Measurements from ENCODE around the gene ARHGEF28.

Gene ARHGEF28

DNA sequence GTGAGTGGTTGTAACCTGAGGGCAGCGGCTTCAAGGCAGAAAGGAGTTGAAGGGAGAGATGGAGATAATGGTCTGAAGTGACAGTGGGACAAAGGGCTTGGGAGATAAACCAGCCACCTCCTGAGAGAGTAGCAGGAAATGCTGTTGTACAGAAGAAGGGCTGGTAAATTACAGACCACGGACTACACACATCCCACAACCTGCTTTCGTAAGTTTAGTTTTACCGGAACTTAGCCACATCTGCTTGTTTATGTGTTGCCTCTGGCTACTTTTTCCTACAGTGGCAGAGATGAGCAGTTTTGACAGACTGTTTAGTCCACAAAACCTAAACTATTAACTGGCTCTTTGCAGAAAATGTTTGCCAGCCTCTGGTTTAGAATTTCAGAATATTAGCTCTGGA, 269.5 kb downstream of the ARHGEF28 start:
- DNase-seq (ENCODE audit: low read depth in 1 of 2, low spot score in 1 of 2): no peak

DNA sequence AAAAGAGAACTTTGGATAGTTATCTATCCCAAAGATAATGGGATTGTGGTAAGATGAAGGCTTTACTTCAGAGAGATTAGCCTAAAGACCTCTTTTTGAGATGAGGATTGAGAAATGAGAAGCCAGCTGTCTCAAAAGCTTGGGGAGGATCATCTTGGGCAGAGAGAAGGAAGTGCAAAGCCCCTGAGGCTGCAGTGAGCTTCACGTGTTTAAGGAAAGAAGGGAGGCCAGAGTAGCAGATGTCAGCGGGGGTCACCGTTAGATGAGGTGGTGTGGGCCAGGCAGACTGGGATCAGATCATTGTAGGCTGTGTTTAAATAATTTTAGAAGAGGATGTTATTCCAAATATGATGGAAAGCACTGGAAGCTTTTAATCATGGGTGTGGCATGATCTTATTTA, 270.1 kb downstream of the ARHGEF28 start:
- DNase-seq (ENCODE audit: low read depth in 1 of 2, low spot score in 1 of 2): no peak

DNA sequence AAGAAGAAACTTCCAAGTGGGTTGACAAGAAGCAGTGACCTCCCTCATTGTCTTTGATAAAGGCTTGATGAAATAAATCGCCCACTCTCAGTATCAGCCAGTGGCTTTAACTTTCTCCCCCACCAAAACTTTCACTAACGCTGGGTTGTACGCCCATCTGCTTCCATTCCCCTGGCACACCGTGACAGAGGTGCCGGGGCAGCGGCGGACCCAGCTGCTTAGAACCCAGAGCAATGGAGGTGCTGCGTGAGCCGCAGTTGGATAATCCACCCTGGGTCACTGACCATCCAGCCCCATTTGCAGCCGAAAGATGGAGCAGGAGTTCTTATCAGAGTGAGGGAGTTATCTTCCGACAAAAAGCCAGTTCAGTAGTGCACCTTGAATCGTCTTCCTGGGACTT, 270.7 kb downstream of the ARHGEF28 start:
- no peak for DNase-seq (ENCODE audit: low read depth in 1 of 2, low spot score in 1 of 2)

- DNase-seq (ENCODE audit: low read depth in 1 of 2, low spot score in 1 of 2): no peak
Observed at GRCh38 chr5:73897893-73898292, 271.9 kb downstream of the ARHGEF28 start.

DNA sequence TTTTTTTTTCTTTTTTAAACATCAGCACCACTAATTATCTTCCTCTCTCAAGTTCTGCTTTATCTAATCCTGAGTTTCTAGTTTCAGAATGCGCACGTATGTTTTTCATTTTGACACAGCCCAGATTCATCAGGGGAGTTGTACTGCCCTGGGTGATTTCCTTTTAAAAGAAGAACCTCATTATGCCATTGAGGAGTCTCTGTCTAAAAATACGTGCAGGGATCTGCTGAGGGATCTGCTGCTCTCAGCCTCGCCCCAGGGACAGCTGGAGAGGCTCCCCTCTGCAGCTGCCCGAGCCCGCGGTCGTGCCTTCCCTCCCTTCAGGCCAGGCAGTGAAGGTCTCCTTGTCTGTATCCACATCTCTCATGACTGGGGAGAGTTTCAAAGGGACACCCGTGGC, 273.1 kb downstream of the ARHGEF28 start:
- no peak for DNase-seq (ENCODE audit: low read depth in 1 of 2, low spot score in 1 of 2)

DNA sequence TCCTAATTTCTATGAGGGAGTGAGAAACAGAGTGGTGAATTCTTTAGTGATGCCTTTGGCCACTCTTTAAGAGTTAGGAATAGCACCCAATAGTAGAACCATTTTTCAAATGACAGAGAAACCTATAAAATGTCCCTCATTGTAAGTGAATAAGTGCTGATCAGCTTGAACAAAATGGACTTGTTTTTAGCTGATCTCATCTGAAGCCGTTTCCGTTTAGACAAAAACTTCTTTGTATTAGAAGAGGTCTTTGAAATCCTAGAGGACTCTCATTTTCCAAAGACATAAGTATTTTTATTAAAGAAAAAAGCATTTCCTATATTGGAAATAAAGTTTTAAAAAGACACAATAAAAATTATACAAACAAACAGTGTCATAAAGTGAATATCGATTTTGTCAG, 273.9 kb downstream of the ARHGEF28 start:
- DNase-seq (ENCODE audit: low read depth in 1 of 2, low spot score in 1 of 2): no peak

DNA sequence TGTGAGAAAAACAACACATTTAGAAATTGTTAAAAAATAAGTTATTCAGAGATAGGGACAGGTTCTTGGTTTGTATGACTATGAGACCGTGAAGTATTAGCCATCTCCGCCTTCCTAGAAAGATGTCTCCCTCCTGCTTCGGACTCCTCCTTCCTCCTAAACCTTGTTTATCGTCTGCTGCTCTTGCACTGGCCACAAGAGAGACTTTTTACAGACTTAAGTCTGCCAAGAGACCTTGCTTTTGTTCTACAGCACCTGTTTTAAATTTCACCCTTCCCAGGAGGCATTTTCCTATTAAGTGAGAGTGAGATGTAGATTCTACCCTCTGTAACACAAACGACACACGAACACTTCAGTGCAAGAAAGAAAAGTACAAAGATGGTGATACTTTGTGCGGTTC, 274.6 kb downstream of the ARHGEF28 start:
- no peak for DNase-seq (ENCODE audit: low read depth in 1 of 2, low spot score in 1 of 2)

DNA sequence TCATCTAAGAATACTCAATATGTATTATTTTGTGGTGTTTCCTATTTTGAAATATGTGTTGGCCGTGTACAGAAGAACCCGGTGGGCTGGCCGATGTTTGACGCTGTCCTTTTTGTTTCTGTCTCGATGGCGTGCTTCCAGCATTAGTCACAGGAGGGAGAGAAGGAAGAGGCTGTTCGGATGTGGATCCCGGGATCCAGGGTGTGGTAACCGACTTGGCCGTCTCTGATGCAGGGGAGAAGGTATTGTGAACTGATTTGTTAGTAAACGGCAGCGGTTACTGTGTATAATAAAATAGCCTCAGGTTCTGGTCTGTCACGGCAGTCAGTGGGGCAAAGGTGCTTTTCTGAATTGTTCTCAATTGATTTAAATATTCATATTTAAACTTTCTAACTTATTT, 275.0 kb downstream of the ARHGEF28 start:
- DNase-seq (ENCODE audit: low read depth in 1 of 2, low spot score in 1 of 2): no peak

DNA sequence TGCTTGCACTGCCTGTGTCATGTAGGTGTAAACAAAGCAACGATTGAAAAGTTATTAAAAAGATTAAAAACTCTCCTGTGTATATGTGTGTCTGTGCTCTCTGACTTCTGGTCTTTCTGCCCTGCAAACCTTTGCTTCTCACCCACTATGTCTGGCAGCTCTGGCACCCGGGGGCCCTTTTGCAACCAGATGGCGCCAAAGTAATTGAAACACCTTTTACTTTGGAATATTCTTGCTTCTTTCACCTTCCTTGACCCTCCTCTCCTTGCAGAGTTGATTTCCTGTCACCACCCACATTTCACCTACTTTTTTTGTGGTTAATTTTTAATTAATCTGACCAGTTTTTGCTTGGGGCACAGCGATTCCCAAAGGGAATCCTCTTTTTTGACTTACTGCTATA, 275.5 kb downstream of the ARHGEF28 start:
- no peak for DNase-seq (ENCODE audit: low read depth in 1 of 2, low spot score in 1 of 2)

DNA sequence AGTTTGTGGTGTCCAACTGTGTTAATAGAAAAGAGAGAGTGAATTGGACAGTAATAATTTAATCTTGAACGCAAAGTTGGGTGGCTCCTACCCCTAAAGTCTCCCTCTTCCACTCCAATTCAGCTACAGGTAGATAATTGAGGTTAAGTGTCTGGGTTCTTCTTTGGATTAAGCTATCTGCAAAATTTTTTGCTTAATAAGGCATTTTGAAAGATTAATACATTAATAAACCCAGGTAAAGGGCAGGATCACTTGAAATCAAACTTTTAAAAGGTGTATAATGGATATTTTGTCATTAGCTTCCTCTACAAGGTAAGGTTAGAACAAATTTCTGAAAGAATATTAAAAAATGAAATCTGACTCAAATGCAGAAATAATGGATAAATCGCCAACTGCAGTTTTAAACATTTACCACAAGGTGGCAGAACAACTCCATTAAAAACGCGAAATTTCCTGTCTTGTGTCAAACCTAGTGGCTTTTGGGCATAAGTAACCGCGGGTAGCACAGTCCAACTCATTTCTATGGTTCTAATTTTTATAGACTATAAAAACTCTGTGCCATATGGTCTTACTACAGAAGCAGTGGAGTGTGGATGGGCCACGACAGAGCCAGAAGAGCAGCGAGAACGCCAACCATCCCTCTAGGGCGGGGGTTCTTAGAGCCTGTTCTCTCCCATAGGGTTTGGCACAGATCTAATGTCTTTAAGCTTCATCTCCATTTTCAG, 276.5 kb downstream of the ARHGEF28 start:
- no peak for DNase-seq (ENCODE audit: low read depth in 1 of 2, low spot score in 1 of 2)

GRCh38 chr5:73903169-73903568, 277.2 kb downstream of the ARHGEF28 start:
- DNase-seq (ENCODE audit: low read depth in 1 of 2, low spot score in 1 of 2): no peak

- no peak for DNase-seq (ENCODE audit: low read depth in 1 of 2, low spot score in 1 of 2)
Observed at GRCh38 chr5:73906277-73906676, 280.3 kb downstream of the ARHGEF28 start.

GRCh38 chr5:73907164-73907563, 281.2 kb downstream of the ARHGEF28 start:
- DNase-seq (ENCODE audit: low read depth in 1 of 2, low spot score in 1 of 2): no peak

- no peak for DNase-seq (ENCODE audit: low read depth in 1 of 2, low spot score in 1 of 2)
Observed at GRCh38 chr5:73908395-73908794, 282.4 kb downstream of the ARHGEF28 start.

GRCh38 chr5:73908846-73909245, 282.9 kb downstream of the ARHGEF28 start:
- no peak for DNase-seq (ENCODE audit: low read depth in 1 of 2, low spot score in 1 of 2)

GRCh38 chr5:73909474-73909873, 283.5 kb downstream of the ARHGEF28 start:
- no peak for DNase-seq (ENCODE audit: low read depth in 1 of 2, low spot score in 1 of 2)

GRCh38 chr5:73911761-73912393, 285.9 kb downstream of the ARHGEF28 start:
- no peak for DNase-seq (ENCODE audit: low read depth in 1 of 2, low spot score in 1 of 2)

- DNase-seq (ENCODE audit: low read depth in 1 of 2, low spot score in 1 of 2): no peak
Observed at GRCh38 chr5:73912821-73913271, 286.9 kb downstream of the ARHGEF28 start.

DNA sequence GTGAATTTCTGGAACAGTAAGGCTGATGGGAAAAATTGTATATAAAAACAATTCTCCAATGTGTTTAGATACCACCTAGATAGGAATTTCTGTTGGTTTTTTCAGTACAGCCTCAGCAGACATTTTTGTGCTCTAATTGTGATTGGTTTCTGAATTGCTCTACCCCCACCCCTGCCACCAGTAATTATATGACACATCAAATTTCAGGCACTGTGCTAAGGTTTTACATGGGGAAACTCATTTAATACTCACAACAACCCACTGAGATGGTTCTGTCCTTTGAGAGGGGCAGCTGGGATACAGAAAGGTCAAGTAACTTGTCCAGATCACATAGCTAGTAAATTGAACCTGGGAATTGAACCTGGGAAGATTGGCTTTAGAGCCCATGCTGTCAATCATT, 288.0 kb downstream of the ARHGEF28 start:
- DNase-seq (ENCODE audit: low read depth in 1 of 2, low spot score in 1 of 2): no peak

DNA sequence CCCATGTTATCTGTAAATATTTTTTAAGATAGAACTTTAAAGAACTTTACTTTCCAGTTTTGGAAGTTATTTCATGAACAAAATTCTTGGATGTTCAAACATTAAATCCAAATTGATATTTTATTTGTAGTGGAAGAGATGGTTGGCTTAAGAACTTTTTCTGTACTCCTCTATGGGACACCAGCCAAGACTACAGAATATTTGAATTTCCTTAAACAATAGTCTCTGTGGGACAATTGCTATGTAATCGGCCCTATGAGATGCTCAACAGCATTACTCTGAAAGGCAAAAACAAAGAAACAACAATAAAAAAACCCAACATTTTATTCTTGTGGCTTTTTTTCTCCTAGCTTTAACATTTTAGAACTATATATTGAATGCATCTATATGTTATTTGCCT, 289.3 kb downstream of the ARHGEF28 start:
- DNase-seq (ENCODE audit: low read depth in 1 of 2, low spot score in 1 of 2): no peak

- DNase-seq (ENCODE audit: low read depth in 1 of 2, low spot score in 1 of 2): no peak
Observed at GRCh38 chr5:73917433-73917832, 291.4 kb downstream of the ARHGEF28 start.

- DNase-seq (ENCODE audit: low read depth in 1 of 2, low spot score in 1 of 2): no peak
Observed at GRCh38 chr5:73917891-73918290, 291.9 kb downstream of the ARHGEF28 start.

- no peak for DNase-seq (ENCODE audit: low read depth in 1 of 2, low spot score in 1 of 2)
Observed at GRCh38 chr5:73918791-73919221, 292.8 kb downstream of the ARHGEF28 start.
